ENCODE measurements around the gene NR2F6.

NR2F6 gene

DNA sequence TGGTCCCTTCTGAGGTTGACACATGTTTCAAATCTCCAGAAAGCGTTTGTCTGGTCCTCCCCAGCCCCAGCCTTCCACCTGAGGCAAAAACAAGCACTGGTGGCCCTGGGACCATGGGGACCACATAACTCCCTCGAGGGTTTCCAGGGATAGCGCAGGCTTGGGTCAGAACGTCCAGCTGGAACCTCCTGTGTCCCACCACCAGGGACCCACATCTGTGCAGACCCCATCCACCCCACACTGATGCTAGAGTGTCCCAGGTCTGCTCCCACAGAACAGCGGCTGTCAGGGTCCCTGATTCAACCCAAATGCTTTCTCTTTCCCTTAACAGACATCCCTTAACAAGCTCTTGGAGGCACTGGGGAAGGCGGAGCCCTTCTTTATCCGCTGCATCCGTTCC is 60.1 kb downstream of the NR2F6 start:
- Histone ChIP-seq H3K27ac (ENCODE audit: low read length) (no peak overlapping the region), H3K9ac (ENCODE audit: low read length) (no peak overlapping the region), H3K9me2 (replicated peaks; ENCODE audit: insufficient read depth, low read length) (no peaks in the 10 kb centered on the region), H2AFZ (ENCODE audit: low read length) (no peak overlapping the region), H3F3A (ENCODE audit: insufficient read depth, low read length) (no peaks in the 10 kb centered on the region), H3K36me3 (replicated peaks; ENCODE audit: insufficient read depth, low read length) (no peaks in the 10 kb centered on the region), H3K4me2 (ENCODE audit: low read depth, low read length) (no peak overlapping the region), H3K79me2 (ENCODE audit: low read length) (no peaks in the 10 kb centered on the region), H3K4me3 (ENCODE audit: low read length) (no peak overlapping the region), H4K20me1 (ENCODE audit: insufficient read depth, low read length) (no peaks in the 10 kb centered on the region), H3K9me3 (replicated peaks; ENCODE audit: insufficient read depth, low read length) (no peaks in the 10 kb centered on the region), H3K27me3 (replicated peaks; ENCODE audit: insufficient read depth, low read length) (no peaks in the 10 kb centered on the region), H3K4me1 (ENCODE audit: low read length) (no peaks in the 10 kb centered on the region)
- DNase-seq = no peak
- TF ChIP-seq EZH2phosphoT487 (IDR thresholded peaks at IDR 0.05; ENCODE audit: low read length) (no peak), EZH2 (optimal IDR thresholded peaks at IDR 0.05; ENCODE audit: low read depth, low read length) (no peak)
- TF ChIP-seq, protein P1, sequence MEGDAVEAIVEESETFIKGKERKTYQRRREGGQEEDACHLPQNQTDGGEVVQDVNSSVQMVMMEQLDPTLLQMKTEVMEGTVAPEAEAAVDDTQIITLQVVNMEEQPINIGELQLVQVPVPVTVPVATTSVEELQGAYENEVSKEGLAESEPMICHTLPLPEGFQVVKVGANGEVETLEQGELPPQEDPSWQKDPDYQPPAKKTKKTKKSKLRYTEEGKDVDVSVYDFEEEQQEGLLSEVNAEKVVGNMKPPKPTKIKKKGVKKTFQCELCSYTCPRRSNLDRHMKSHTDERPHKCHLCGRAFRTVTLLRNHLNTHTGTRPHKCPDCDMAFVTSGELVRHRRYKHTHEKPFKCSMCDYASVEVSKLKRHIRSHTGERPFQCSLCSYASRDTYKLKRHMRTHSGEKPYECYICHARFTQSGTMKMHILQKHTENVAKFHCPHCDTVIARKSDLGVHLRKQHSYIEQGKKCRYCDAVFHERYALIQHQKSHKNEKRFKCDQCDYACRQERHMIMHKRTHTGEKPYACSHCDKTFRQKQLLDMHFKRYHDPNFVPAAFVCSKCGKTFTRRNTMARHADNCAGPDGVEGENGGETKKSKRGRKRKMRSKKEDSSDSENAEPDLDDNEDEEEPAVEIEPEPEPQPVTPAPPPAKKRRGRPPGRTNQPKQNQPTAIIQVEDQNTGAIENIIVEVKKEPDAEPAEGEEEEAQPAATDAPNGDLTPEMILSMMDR (IDR thresholded peaks at IDR 0.05; ENCODE audit: low read length) = no peak

- no peaks in the 10 kb centered on the region for H3K79me2 ChIP-seq (ENCODE audit: low read length)
- no peak overlapping the region for H3K9ac ChIP-seq (ENCODE audit: low read length)
- no peaks in the 10 kb centered on the region for H4K20me1 ChIP-seq (ENCODE audit: insufficient read depth, low read length)
- H3K9me2 ChIP-seq (replicated peaks; ENCODE audit: insufficient read depth, low read length) = no peaks in the 10 kb centered on the region
- TF ChIP-seq EZH2phosphoT487 (IDR thresholded peaks at IDR 0.05; ENCODE audit: low read length) (no peak), EZH2 (optimal IDR thresholded peaks at IDR 0.05; ENCODE audit: low read depth, low read length) (no peak)
- TF ChIP-seq, protein P1 (IDR thresholded peaks at IDR 0.05; ENCODE audit: low read length) = no peak
- H3K4me3 ChIP-seq (ENCODE audit: low read length) = no peak overlapping the region
- no peaks in the 10 kb centered on the region for H3K36me3 ChIP-seq (replicated peaks; ENCODE audit: insufficient read depth, low read length)
- H3K27me3 ChIP-seq (replicated peaks; ENCODE audit: insufficient read depth, low read length) = no peaks in the 10 kb centered on the region
- H3K4me1 ChIP-seq (ENCODE audit: low read length) = no peaks in the 10 kb centered on the region
- no peak overlapping the region for H3K4me2 ChIP-seq (ENCODE audit: low read depth, low read length)
- H2AFZ ChIP-seq (ENCODE audit: low read length) = no peak overlapping the region
- H3F3A ChIP-seq (ENCODE audit: insufficient read depth, low read length) = no peaks in the 10 kb centered on the region
- no peak overlapping the region for H3K27ac ChIP-seq (ENCODE audit: low read length)
- no peaks in the 10 kb centered on the region for H3K9me3 ChIP-seq (replicated peaks; ENCODE audit: insufficient read depth, low read length)
- no peak for DNase-seq
Observed at GRCh38 chr19:17184371-17184841, 61.3 kb downstream of the NR2F6 start.

DNA sequence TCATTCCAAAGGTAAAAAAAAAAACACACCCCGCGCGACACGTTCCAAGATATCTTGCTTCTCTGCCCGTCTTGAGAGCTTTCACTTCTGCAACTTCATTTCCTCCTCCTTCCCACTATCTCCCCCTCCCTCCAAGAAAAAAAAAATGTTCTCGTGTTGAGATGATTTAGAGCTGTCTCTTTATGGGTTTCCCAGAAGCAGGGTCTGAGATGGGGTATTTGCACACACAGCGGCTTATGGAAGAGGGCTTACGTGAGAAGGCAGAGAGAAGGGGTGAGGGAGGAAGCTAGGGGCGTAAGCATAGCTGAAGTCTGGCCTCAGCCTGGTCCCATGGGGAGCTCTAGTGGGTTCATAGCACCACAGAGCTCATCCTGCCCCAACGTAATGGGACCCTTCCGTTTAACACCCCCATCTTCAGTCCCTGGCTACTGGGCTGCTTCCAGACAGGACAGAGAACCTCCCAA is 61.8 kb downstream of the NR2F6 start:
- Histone ChIP-seq H3K9me2 (replicated peaks; ENCODE audit: insufficient read depth, low read length) (no peaks in the 10 kb centered on the region), H3K9ac (ENCODE audit: low read length) (no peak overlapping the region), H3K79me2 (ENCODE audit: low read length) (no peaks in the 10 kb centered on the region), H3K27ac (ENCODE audit: low read length) (no peak overlapping the region), H2AFZ (ENCODE audit: low read length) (no peak overlapping the region), H3K4me3 (ENCODE audit: low read length) (no peak overlapping the region), H4K20me1 (ENCODE audit: insufficient read depth, low read length) (no peaks in the 10 kb centered on the region), H3K4me1 (ENCODE audit: low read length) (no peaks in the 10 kb centered on the region), H3K4me2 (ENCODE audit: low read depth, low read length) (no peak overlapping the region), H3K27me3 (replicated peaks; ENCODE audit: insufficient read depth, low read length) (no peaks in the 10 kb centered on the region), H3F3A (ENCODE audit: insufficient read depth, low read length) (no peaks in the 10 kb centered on the region), H3K36me3 (replicated peaks; ENCODE audit: insufficient read depth, low read length) (no peaks in the 10 kb centered on the region), H3K9me3 (replicated peaks; ENCODE audit: insufficient read depth, low read length) (no peaks in the 10 kb centered on the region)
- no peak for TF ChIP-seq EZH2 (optimal IDR thresholded peaks at IDR 0.05; ENCODE audit: low read depth, low read length)
- TF ChIP-seq EZH2phosphoT487 (IDR thresholded peaks at IDR 0.05; ENCODE audit: low read length) = no peak
- TF ChIP-seq, protein P1 (IDR thresholded peaks at IDR 0.05; ENCODE audit: low read length) = no peak
- no peak for DNase-seq

Measured in MM.1S (cell line).